Left kidney (tissue), 2 donors: ENCODE measurements around the gene LRRC7. TPM values are rescaled to one million over a fixed set of nuclear protein-coding genes. Genes with fewer than 3 reads are reported as not detected.

Experiments used
- DNase-seq: peaks from one replicate; pipeline ENCODE4 v3.0.0-alpha.2; 2013
- polyA plus RNA-seq: library from polyadenylated mRNA; unstranded; fragments of 120-200 nt; gene quantifications from one replicate; pipeline ENCODE4 v1.2.1, GENCODE V29; 2013; ENCODE audit not compliant: insufficient read length

LRRC7 gene
- polyA plus RNA-seq, 1 donor: 14.2 TPM

DNA sequence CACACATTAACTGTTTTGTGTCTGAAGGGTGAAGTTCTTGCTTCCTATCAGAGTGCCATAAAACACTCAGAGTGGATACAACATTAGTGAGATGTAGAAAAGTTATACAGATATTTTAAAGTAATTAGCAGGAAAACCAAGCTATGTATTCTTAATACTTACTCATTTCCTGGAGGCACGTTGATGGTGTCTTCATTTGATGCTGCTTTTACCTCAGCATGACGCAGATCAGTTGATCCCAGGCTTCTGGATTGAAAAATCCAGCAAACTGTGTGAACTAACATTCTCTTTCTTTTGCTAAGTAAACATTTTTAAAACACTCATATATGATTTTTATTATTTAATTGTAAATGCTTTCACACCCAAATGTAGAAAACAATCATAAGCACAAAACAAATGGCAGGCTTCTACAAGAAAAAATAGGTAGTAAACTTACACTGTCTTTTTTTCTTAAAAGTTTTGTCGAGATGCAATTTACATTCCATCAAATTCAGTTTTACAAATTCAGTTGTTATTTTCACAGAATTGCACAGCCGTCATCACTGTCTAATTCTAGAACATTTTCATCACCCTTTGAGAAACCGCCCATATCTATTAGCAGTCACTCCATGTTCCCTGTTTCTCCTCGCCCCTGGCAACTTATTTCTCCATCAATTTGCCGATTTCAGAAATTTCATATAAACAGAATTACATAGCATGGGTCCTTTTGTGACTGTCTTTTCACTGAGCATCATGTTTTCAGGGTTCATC is 198.9 kb downstream of the LRRC7 start:
- DNase-seq: no peak

DNA sequence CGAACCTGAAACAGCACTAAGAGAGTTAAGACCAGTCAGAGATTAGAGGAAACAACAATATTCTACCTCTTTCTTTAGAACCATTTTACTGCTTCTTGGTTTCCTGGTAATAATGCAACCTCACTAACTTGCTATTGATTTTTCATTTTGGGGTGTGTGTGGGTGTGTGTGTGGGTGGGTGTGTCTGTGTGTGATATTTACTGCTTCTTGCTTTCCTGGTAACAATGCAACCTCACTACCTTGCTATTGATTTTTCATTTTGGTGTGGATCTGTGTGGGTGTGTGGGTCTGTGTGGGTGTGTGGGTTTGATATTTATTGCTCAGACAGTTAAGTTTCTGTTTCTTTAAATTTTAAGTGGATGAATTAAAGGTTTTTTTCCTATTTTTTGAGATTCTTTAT is 208.8 kb downstream of the LRRC7 start:
- no peak for DNase-seq

DNA sequence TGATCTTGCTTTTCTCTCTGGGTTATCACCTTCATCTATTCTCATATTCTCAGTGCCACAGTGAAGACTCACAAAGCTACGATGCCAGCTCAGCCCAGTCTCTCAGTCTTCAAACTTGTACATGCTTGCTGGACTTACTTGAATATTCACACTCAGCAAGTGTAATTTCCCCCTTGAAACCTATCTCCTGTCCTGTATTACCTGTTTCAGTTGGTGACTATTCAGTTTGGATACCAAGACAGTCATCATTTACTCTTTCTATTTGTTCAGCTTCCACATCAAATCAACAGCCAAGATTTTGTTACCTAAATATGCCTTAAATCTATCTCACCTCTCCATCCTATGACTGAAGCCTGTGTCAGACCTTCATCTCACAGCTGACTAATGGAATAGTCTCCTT is 209.7 kb downstream of the LRRC7 start:
- DNase-seq: no peak

- DNase-seq: no peak
Observed at GRCh38 chr1:69777971-69778370, 210.2 kb downstream of the LRRC7 start.

GRCh38 chr1:69787151-69787550 is 219.4 kb downstream of the LRRC7 start:
- DNase-seq: no peak

GRCh38 chr1:69791311-69791710 is 223.6 kb downstream of the LRRC7 start:
- no peak for DNase-seq

DNA sequence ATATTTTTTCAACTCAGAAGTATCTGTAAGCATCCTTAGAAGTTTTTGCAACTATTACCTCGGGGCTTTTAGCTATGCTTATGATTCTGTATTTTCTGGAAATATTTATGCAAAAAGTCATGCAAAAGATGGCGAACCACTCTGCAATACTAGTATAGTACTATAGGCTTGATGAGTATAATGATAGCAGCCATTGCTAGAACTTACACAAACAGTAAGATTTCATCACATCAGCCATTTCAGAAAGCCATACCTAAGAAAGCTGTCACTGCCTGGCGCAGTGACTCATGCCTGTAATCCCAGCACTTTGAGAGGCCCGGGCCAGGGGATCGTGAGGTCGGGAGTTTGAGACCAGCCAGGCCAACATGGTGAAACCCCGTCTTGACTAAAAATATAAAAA is 227.1 kb downstream of the LRRC7 start:
- no peak for DNase-seq

DNA sequence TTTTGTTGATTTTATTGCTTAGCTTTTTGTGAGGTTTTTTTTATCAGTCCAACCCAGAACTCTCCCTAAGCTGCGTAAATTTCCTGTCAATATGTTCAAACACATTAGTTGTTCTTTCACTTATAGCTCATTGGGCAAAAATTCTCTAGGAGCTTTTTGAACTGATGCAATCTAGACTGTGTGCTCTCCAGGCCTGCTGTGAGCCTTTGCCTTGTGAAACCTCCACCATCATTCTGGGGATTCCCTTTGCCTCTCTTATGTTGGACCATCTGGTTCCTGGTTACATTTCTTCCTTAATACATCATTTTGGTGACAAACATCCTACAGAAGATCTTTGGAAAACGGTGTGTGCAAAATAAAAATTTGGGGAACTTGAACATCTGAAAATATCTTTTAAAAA is 247.2 kb downstream of the LRRC7 start:
- DNase-seq: no peak

GRCh38 chr1:69824932-69825331 is 257.2 kb downstream of the LRRC7 start:
- DNase-seq: no peak

DNA sequence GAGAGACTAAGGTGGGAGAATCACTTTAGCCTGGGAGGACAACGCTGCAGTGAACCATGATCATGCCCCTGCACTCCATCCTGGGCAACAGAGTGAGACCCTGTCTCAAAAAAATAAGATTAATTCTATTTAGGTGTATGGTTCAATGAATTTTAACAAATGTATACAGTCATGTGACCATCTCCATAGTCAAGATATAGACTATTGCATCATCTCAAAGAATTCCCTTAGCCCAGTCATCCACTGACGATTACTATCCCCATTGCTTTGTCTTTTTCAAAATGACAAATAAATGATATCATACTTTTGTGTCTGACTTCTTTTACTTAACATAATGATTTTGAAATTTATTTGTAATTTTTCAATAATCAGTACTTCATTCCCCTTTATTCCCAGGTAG is 260.0 kb downstream of the LRRC7 start:
- DNase-seq: no peak

DNA sequence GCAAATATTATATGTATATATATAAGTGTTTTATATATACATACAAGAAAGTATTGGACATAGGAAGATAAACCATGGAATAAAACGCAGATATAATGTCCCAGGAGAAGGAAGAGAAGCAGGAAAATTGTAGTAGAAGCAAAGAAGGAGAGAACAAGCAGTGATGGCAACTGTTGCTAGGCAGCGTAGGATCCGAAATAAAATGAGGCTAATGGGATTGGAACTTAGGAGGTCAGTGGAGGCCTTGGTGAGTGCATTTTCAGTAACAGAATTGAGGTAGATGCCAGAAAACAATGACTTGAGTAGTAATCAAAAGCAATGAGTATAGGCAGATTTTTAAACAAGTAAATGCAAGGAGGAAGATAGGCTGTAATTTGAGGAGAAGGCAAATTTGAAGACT is 265.8 kb downstream of the LRRC7 start:
- no peak for DNase-seq

GRCh38 chr1:69834336-69834735 is 266.6 kb downstream of the LRRC7 start:
- DNase-seq: no peak

DNA sequence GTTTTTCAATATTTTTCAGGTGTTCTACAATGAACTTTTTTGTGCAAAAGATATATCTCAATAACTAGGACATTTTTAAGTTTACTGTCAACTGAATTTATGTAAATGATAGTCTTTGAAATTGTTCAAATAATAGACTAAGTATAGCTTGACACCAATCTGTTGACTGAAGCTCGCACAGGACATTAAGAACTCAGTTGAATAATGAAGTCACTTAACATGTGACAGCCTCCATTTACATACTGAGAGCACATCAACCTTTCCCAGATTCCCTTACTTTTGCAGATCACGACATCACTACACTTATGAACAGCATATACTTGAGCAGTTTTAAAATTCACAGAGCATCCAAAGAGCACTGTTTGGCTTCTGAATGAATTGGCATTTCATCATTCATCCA is 268.2 kb downstream of the LRRC7 start:
- no peak for DNase-seq

DNA sequence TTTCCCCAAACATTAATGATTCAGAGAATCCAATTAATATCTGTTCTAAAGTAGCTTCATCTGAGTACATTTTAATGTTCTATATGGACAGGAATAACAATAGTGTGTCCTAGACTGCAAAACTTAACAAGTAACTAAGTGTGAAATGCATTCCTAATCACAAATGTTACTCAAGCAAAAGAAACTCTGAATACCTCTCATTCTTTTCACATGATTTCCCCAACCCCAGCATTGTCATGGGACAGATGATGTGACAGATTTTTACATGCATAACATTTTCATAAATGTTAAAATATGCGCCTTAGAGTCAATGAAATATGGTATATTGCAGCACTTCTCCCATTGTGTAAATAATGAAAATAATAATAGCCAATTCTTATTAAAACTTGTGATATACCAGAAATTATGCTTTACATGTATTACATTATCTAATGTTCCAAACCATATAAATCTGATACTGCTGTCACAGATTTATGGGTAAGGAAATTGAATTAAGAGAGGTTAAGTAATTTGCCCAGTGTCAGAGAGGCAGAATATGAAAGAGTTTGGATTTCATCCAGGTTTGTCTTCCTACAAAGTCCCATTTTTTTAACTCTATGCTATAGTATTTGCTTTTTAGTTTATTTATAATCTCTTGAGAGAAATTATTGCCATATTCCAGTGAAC is 269.4 kb downstream of the LRRC7 start:
- no peak for DNase-seq

GRCh38 chr1:69842326-69842725 is 274.6 kb downstream of the LRRC7 start:
- no peak for DNase-seq

DNA sequence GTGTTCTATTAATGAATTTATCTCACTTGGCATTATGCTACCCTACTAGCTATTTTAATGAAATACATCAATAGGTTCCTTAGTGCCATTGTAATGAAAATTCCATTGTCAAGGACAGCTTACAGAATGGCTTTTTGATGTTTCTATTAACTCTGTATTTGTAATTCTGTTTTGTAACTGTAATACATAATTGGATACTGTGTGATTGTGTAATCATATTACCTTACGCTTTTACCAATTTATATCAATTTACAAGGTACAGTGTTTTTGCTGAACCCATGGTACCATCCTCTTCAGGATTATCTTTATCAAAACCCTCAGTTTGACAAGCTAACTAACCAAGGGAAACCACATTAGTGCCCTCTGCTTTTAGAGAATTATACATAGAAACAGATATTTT is 277.9 kb downstream of the LRRC7 start:
- DNase-seq: no peak

DNA sequence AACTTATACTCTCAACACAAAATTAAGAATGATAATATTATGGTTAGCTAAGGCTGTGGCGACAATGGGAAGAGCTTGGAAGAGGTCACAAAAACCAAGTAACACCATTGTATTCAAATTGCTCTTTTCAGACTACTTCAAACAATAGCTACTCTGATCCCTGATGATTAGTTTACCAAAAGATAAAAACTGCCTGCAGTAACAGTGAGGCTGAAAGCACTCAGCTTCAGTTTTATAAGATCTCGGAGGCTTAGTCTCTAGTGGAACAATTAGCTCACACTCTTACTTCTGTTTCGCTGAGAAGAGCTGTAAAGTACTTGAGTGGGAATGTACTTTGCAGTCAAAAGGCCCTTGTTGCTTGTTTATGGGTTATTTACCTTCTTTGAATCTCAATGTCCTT is 278.5 kb downstream of the LRRC7 start:
- DNase-seq: no peak

DNA sequence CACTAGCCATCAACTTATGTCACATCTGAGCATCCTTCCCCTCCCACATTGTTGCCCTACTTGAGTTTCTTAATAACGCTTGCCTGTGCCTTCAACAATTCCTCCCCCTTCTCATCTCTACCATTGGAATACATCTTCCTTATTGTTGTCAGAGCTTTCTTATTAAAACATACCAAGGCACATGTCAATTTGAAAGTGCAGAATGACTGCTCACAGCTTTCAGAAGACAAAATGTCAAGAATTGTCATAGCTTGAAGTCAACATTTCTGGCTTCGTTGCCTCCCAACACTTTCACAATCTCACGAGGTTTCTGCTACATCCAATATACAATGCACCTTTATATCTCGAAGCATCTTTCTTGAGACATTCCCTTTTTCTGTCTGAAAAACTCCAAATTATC is 279.9 kb downstream of the LRRC7 start:
- DNase-seq: no peak

GRCh38 chr1:69852151-69852550 is 284.4 kb downstream of the LRRC7 start:
- DNase-seq: no peak

- no peak for DNase-seq
Observed at GRCh38 chr1:69852706-69853105, 285.0 kb downstream of the LRRC7 start.

- DNase-seq: no peak
Observed at GRCh38 chr1:69858534-69858933, 290.8 kb downstream of the LRRC7 start.

DNA sequence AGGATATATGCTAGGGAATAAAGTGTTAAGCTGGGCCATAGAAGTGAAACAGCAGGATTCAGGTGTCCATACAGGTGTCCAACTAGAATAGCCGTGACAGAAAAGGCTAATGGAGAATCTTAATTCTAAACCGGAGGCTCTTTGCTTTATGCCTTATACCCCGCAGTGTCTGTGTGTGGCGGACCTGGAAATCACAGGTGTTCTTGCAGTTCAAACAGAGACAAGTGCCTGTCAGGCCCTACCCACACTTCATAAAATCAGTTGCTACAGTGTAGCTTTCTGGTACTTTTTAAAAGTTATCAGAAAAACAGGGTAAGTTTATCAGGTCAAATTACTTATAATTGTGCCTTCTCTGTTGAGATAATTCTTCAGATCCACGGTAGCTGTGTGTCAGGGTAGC is 293.9 kb downstream of the LRRC7 start:
- no peak for DNase-seq

- DNase-seq: no peak
Observed at GRCh38 chr1:69862906-69863305, 295.2 kb downstream of the LRRC7 start.

- no peak for DNase-seq
Observed at GRCh38 chr1:69863704-69864103, 296.0 kb downstream of the LRRC7 start.
